GM23248 (cell line): ENCODE measurements around the gene RUFY3.

Source experiments
- EZH2 ChIP-seq: fragments of 200-600 bp; sonication (generic); IDR thresholded peaks from 2 replicates; pipeline ENCODE4 v1.6.1; 2018; ENCODE audit warnings: antibody characterized with exemption, mild to moderate bottlenecking; ENCODE audit not compliant: insufficient read depth, poor library complexity, severe bottlenecking
- EZH2phosphoT487 ChIP-seq: fragments of 200-600 bp; sonication (generic); IDR thresholded peaks from 2 replicates; pipeline ENCODE4 v1.6.1; 2018; ENCODE audit warnings: antibody characterized with exemption, moderate library complexity, mild to moderate bottlenecking, low read depth; ENCODE audit not compliant: insufficient read depth

GRCh38 chr4:70829015-70829414, 107.3 kb downstream of the RUFY3 start:
- TF ChIP-seq EZH2phosphoT487 (no peak), EZH2 (no peak)
